Liver (tissue), 3 donors: ENCODE measurements around the gene SAV1.

Source experiments
- EGR1 ChIP-seq, 2 donors: IDR thresholded peaks; 2 replicates each; pipeline ENCODE4 v1.6.1; 2016 to 2018; ENCODE audit warnings: antibody characterized with exemption in 2 of 2, low read depth in 2 of 2
- FOXA1 ChIP-seq: IDR thresholded peaks from 2 replicates; pipeline ENCODE4 v1.6.1; 2016; ENCODE audit warnings: antibody characterized with exemption
- HNF4G ChIP-seq: IDR thresholded peaks from 2 replicates; pipeline ENCODE4 v1.6.1; 2016; ENCODE audit warnings: antibody characterized with exemption
- JUND ChIP-seq, 2 donors: IDR thresholded peaks; 2 replicates each; pipeline ENCODE4 v1.6.1; 2016; ENCODE audit warnings: antibody characterized with exemption in 2 of 2
- NR2F2 ChIP-seq: IDR thresholded peaks from 2 replicates; pipeline ENCODE4 v1.6.1; 2016; ENCODE audit warnings: antibody characterized with exemption
- RAD21 ChIP-seq, 2 donors: IDR thresholded peaks; 2 replicates each; pipeline ENCODE4 v1.6.1; 2016; ENCODE audit warnings: antibody characterized with exemption in 2 of 2, mild to moderate bottlenecking in 2 of 2
- SP1 ChIP-seq: IDR thresholded peaks from 2 replicates; pipeline ENCODE4 v1.6.1; 2018; ENCODE audit warnings: antibody characterized with exemption, mild to moderate bottlenecking
- YY1 ChIP-seq: IDR thresholded peaks from 2 replicates; pipeline ENCODE4 v1.6.1; 2016; ENCODE audit warnings: antibody characterized with exemption, mild to moderate bottlenecking
- TF ChIP-seq, protein P1 (sequence below): fragments of 150-350 bp; IDR thresholded peaks from 2 replicates; pipeline ENCODE4 v1.5.1; 2017; ENCODE audit warnings: improper control_type of control experiment, low read depth, low read length; ENCODE audit not compliant: missing input control
- TF ChIP-seq, protein P2 (sequence below): IDR thresholded peaks from 2 replicates; pipeline ENCODE4 v1.6.1; 2016; ENCODE audit warnings: antibody characterized with exemption, mild to moderate bottlenecking
- TF ChIP-seq, protein P3 (sequence below): IDR thresholded peaks from 2 replicates; pipeline ENCODE4 v1.6.1; 2016; ENCODE audit warnings: antibody characterized with exemption
- TF ChIP-seq, protein P4 (sequence below): IDR thresholded peaks from 2 replicates; pipeline ENCODE4 v1.6.1; 2016; ENCODE audit warnings: antibody characterized with exemption
- donor health status: healthy.
- donor health status: healthy.

DNA sequence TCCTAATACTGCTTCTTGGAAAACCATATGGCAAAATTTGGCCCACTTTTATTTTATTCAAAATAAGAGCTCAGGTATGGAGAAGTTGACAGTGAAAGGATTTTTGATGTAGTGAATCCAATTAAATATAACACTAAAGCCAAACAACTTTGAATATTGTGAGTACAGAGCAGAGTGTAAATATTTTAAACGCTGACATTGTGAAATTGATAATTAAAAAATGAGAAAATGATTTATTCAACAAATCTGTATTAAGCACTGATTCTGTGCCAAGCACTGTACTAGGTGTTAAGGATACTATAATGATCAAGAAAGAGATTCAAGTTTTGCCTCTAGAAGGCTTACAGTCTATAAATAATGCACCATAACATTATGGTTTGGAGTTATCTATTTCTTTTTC is 57.6 kb downstream of the SAV1 start:
- no peak for TF ChIP-seq FOXA1
- TF ChIP-seq, protein P1, sequence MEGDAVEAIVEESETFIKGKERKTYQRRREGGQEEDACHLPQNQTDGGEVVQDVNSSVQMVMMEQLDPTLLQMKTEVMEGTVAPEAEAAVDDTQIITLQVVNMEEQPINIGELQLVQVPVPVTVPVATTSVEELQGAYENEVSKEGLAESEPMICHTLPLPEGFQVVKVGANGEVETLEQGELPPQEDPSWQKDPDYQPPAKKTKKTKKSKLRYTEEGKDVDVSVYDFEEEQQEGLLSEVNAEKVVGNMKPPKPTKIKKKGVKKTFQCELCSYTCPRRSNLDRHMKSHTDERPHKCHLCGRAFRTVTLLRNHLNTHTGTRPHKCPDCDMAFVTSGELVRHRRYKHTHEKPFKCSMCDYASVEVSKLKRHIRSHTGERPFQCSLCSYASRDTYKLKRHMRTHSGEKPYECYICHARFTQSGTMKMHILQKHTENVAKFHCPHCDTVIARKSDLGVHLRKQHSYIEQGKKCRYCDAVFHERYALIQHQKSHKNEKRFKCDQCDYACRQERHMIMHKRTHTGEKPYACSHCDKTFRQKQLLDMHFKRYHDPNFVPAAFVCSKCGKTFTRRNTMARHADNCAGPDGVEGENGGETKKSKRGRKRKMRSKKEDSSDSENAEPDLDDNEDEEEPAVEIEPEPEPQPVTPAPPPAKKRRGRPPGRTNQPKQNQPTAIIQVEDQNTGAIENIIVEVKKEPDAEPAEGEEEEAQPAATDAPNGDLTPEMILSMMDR: no peak
- TF ChIP-seq, protein P2, sequence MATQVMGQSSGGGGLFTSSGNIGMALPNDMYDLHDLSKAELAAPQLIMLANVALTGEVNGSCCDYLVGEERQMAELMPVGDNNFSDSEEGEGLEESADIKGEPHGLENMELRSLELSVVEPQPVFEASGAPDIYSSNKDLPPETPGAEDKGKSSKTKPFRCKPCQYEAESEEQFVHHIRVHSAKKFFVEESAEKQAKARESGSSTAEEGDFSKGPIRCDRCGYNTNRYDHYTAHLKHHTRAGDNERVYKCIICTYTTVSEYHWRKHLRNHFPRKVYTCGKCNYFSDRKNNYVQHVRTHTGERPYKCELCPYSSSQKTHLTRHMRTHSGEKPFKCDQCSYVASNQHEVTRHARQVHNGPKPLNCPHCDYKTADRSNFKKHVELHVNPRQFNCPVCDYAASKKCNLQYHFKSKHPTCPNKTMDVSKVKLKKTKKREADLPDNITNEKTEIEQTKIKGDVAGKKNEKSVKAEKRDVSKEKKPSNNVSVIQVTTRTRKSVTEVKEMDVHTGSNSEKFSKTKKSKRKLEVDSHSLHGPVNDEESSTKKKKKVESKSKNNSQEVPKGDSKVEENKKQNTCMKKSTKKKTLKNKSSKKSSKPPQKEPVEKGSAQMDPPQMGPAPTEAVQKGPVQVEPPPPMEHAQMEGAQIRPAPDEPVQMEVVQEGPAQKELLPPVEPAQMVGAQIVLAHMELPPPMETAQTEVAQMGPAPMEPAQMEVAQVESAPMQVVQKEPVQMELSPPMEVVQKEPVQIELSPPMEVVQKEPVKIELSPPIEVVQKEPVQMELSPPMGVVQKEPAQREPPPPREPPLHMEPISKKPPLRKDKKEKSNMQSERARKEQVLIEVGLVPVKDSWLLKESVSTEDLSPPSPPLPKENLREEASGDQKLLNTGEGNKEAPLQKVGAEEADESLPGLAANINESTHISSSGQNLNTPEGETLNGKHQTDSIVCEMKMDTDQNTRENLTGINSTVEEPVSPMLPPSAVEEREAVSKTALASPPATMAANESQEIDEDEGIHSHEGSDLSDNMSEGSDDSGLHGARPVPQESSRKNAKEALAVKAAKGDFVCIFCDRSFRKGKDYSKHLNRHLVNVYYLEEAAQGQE: no peak
- TF ChIP-seq, protein P3, sequence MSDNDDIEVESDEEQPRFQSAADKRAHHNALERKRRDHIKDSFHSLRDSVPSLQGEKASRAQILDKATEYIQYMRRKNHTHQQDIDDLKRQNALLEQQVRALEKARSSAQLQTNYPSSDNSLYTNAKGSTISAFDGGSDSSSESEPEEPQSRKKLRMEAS: no peak
- TF ChIP-seq JUND (IDR thresholded peaks at IDR 0.05): no peak
- TF ChIP-seq RAD21 (IDR thresholded peaks at IDR 0.05): no peak
- TF ChIP-seq, protein P4, sequence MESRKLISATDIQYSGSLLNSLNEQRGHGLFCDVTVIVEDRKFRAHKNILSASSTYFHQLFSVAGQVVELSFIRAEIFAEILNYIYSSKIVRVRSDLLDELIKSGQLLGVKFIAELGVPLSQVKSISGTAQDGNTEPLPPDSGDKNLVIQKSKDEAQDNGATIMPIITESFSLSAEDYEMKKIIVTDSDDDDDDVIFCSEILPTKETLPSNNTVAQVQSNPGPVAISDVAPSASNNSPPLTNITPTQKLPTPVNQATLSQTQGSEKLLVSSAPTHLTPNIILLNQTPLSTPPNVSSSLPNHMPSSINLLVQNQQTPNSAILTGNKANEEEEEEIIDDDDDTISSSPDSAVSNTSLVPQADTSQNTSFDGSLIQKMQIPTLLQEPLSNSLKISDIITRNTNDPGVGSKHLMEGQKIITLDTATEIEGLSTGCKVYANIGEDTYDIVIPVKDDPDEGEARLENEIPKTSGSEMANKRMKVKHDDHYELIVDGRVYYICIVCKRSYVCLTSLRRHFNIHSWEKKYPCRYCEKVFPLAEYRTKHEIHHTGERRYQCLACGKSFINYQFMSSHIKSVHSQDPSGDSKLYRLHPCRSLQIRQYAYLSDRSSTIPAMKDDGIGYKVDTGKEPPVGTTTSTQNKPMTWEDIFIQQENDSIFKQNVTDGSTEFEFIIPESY: no peak
- no peak for TF ChIP-seq HNF4G
- no peak for TF ChIP-seq YY1
- no peak for TF ChIP-seq EGR1 (IDR thresholded peaks at IDR 0.05; ENCODE audit: low read depth in 2 of 2)
- no peak for TF ChIP-seq NR2F2
- no peak for TF ChIP-seq SP1
